ENCODE data around the gene CIC. TPM values are rescaled to one million over a fixed set of nuclear protein-coding genes. Genes with fewer than 3 reads are reported as not detected.

CIC gene
- total and polyA plus RNA-seq, 2 of the 13 experiments (the other 11 are each of a cell fraction or from before 2014, with no cell fraction given), result 5.9 to 8.0 TPM

DNA sequence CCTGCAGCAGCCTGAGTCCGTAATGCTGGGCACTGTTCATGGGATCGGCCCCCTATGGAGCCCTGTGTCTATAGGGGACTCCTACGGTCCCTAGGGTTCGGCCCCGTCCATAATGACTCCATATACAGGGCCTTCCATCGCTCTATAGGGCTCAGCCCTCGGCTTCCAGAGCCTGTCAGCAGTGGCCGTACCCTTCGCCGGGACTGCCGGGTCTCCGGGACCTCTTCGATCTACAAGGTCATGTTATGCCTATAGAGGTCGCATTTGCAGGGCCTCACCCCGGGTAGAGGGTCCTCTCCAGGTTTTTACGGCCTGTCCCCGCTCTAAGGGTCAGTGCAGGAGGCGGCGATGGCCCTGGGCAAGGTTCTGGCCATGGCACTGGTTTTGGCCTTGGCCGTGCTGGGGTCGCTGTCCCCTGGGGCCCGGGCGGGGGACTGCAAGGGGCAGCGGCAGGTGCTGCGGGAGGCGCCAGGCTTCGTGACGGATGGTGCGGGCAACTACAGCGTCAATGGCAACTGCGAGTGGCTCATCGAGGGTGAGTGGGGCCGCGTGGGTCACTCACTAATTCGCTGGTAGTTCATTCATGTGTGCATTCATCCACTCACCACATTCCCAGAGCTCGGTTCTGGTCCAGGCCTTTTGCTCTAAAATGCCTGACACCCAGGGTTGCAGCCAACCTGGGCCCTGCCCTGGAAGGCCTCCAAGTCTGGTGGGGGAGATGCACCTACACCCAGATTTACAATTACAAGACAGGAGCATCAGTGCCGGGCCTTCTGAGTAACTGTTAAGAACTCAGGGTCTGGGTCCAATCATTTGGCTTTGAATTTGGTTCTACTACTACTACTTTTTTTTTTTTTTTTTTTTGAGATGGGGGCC, 57.1 kb downstream of the CIC start (continued):
- TF ChIP-seq, protein P1, sequence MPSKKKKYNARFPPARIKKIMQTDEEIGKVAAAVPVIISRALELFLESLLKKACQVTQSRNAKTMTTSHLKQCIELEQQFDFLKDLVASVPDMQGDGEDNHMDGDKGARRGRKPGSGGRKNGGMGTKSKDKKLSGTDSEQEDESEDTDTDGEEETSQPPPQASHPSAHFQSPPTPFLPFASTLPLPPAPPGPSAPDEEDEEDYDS (CRISPR knock-in tag; IDR thresholded peaks at IDR 0.05), result no peak; the same call in 1 of the 2 replicates
- 0 out of 2 replicates have a peak, but pooled peaks have one; percentile 39 for TF ChIP-seq HNRNPL (IDR thresholded peaks at IDR 0.05; ENCODE audit: low read depth, low read length)
- no peak for TF ChIP-seq ZNF652 (CRISPR knock-in tag; IDR thresholded peaks at IDR 0.05; ENCODE audit: borderline replicate concordance, low read depth)
- 0 out of 2 replicates have a peak, but pooled peaks have one; percentile 16 for TF ChIP-seq KDM6A (CRISPR knock-in tag; IDR thresholded peaks at IDR 0.05; ENCODE audit: low read depth)
- TF ChIP-seq, protein P2, sequence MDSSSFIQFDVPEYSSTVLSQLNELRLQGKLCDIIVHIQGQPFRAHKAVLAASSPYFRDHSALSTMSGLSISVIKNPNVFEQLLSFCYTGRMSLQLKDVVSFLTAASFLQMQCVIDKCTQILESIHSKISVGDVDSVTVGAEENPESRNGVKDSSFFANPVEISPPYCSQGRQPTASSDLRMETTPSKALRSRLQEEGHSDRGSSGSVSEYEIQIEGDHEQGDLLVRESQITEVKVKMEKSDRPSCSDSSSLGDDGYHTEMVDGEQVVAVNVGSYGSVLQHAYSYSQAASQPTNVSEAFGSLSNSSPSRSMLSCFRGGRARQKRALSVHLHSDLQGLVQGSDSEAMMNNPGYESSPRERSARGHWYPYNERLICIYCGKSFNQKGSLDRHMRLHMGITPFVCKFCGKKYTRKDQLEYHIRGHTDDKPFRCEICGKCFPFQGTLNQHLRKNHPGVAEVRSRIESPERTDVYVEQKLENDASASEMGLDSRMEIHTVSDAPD (CRISPR knock-in tag; IDR thresholded peaks at IDR 0.05), result no peak
- TF ChIP-seq, protein P3, sequence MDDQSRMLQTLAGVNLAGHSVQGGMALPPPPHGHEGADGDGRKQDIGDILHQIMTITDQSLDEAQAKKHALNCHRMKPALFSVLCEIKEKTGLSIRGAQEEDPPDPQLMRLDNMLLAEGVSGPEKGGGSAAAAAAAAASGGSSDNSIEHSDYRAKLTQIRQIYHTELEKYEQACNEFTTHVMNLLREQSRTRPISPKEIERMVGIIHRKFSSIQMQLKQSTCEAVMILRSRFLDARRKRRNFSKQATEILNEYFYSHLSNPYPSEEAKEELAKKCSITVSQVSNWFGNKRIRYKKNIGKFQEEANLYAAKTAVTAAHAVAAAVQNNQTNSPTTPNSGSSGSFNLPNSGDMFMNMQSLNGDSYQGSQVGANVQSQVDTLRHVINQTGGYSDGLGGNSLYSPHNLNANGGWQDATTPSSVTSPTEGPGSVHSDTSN (CRISPR knock-in tag; IDR thresholded peaks at IDR 0.05; ENCODE audit: borderline replicate concordance), result no peak
- TF ChIP-seq YEATS2 (CRISPR knock-in tag; IDR thresholded peaks at IDR 0.05; ENCODE audit: borderline replicate concordance), result no peak; the same call in 1 of the 2 replicates
- no peak for TF ChIP-seq ZNF678 (CRISPR knock-in tag; IDR thresholded peaks at IDR 0.05)
- TF ChIP-seq ZNF333 (CRISPR knock-in tag; IDR thresholded peaks at IDR 0.05; ENCODE audit: borderline replicate concordance), result no peak
- TF ChIP-seq, protein P4, sequence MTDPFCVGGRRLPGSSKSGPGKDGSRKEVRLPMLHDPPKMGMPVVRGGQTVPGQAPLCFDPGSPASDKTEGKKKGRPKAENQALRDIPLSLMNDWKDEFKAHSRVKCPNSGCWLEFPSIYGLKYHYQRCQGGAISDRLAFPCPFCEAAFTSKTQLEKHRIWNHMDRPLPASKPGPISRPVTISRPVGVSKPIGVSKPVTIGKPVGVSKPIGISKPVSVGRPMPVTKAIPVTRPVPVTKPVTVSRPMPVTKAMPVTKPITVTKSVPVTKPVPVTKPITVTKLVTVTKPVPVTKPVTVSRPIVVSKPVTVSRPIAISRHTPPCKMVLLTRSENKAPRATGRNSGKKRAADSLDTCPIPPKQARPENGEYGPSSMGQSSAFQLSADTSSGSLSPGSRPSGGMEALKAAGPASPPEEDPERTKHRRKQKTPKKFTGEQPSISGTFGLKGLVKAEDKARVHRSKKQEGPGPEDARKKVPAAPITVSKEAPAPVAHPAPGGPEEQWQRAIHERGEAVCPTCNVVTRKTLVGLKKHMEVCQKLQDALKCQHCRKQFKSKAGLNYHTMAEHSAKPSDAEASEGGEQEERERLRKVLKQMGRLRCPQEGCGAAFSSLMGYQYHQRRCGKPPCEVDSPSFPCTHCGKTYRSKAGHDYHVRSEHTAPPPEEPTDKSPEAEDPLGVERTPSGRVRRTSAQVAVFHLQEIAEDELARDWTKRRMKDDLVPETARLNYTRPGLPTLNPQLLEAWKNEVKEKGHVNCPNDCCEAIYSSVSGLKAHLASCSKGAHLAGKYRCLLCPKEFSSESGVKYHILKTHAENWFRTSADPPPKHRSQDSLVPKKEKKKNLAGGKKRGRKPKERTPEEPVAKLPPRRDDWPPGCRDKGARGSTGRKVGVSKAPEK (CRISPR knock-in tag; IDR thresholded peaks at IDR 0.05; ENCODE audit: borderline replicate concordance), result no peak
- peak; percentile 51 for TF ChIP-seq FOXC1 (CRISPR knock-in tag; IDR thresholded peaks at IDR 0.05; ENCODE audit: borderline replicate concordance)
- no peak; the same call in 1 of the 2 replicates for TF ChIP-seq KDM2A (CRISPR knock-in tag; IDR thresholded peaks at IDR 0.05; ENCODE audit: borderline replicate concordance, low read depth)
- 0 out of 2 replicates have a peak, but pooled peaks have one; percentile 48 for TF ChIP-seq ZNF343 (CRISPR knock-in tag; IDR thresholded peaks at IDR 0.05)
- peak; percentile 12 for TF ChIP-seq ASH2L (IDR thresholded peaks at IDR 0.05; ENCODE audit: insufficient read length, low read depth, low read length)
- TF ChIP-seq NKX3-1 (CRISPR knock-in tag; IDR thresholded peaks at IDR 0.05), result no peak
- TF ChIP-seq, protein P5, sequence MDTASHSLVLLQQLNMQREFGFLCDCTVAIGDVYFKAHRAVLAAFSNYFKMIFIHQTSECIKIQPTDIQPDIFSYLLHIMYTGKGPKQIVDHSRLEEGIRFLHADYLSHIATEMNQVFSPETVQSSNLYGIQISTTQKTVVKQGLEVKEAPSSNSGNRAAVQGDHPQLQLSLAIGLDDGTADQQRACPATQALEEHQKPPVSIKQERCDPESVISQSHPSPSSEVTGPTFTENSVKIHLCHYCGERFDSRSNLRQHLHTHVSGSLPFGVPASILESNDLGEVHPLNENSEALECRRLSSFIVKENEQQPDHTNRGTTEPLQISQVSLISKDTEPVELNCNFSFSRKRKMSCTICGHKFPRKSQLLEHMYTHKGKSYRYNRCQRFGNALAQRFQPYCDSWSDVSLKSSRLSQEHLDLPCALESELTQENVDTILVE (CRISPR knock-in tag; IDR thresholded peaks at IDR 0.05), result peak; percentile 58; the same call in 1 of the 2 replicates
- TF ChIP-seq ZSCAN12 (CRISPR knock-in tag; IDR thresholded peaks at IDR 0.05), result no peak
- no peak for TF ChIP-seq ZNF10 (CRISPR knock-in tag; IDR thresholded peaks at IDR 0.05; ENCODE audit: borderline replicate concordance, low read depth)
- no peak for TF ChIP-seq ZNF737 (CRISPR knock-in tag; IDR thresholded peaks at IDR 0.05; ENCODE audit: borderline replicate concordance)
- TF ChIP-seq MEIS2 (CRISPR knock-in tag; IDR thresholded peaks at IDR 0.05), result no peak
- no peak for TF ChIP-seq ZMYM3 (CRISPR knock-in tag; IDR thresholded peaks at IDR 0.05)
- no peak for TF ChIP-seq PAX8 (CRISPR knock-in tag; IDR thresholded peaks at IDR 0.05; ENCODE audit: borderline replicate concordance)
